Right atrium auricular region (tissue), 2 donors: ENCODE data around the gene CACNA1G. TPM values are rescaled to one million over a fixed set of nuclear protein-coding genes. Genes with fewer than 3 reads are reported as not detected.

Experiments
- DNase-seq: peaks from one replicate; pipeline ENCODE4 v3.0.0-alpha.2; 2019; ENCODE audit warnings: low spot score
- H3K27ac ChIP-seq, 2 donors: fragments of 200-600 bp; sonication (generic); 1 replicate in 1 of 2; 2 replicates in 1 of 2; pipeline ENCODE4 v1.5.1; 2016 to 2019
- H3K27me3 ChIP-seq, 2 donors: fragments of 200-600 bp; sonication (generic); one replicate each; pipeline versions ENCODE4 v1.5.1 to v1.6.0; 2017 to 2019
- H3K36me3 ChIP-seq: fragments of 200-600 bp; sonication (generic); one replicate; pipeline ENCODE4 v1.5.1; 2016
- H3K4me1 ChIP-seq, 2 donors: fragments of 200-600 bp; sonication (generic); one replicate each; pipeline versions ENCODE4 v1.5.1 to v1.6.0; 2017 to 2019
- H3K4me3 ChIP-seq, 2 donors: fragments of 200-600 bp; sonication (generic); 1 replicate in 1 of 2; 2 replicates in 1 of 2; pipeline ENCODE4 v1.5.1; 2017 to 2019; ENCODE audit warnings: mild to moderate bottlenecking in 1 of 2, moderate library complexity in 1 of 2
- H3K9me3 ChIP-seq, 2 donors: fragments of 200-600 bp; sonication (generic); one replicate each; pipeline ENCODE4 v1.5.1; 2019
- total RNA-seq, 2 donors: library from RNA; depleted of rRNA; stranded (reverse); fragments of >200 nt; gene quantifications; one replicate each; pipeline ENCODE4 v1.1.0, GENCODE V29; 2016
- TF ChIP-seq, protein P1 (sequence below), 2 donors: fragments of 200-600 bp; sonication (generic); IDR thresholded peaks; one replicate each; pipeline ENCODE4 v1.5.1; 2019; ENCODE audit warnings: antibody characterized with exemption in 2 of 2

CACNA1G gene
- total RNA-seq, 2 donors from 2014 or later = 4.3 to 6.2 TPM

DNA sequence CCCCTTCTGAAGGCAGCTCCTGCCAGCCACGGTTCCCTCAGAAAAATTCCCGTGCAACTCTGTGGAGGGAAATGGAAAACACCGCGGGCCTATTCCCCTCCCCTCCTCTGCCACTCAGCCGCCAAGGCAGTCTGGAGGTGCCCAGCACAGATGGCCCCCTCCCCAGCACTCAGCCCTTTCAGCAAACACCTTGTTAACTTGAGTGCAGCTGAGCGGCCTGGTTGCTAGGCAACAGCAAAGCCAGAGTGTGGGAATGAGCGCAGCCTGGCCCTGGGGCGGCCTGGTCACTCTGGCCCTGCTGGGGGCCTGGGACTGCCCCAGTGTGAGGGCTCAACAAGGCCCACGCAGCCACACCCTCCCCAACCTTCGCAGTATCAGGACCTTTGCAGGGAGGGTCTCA is 32.8 kb downstream of the CACNA1G start:
- Histone ChIP-seq H3K36me3 (no peaks in the 10 kb centered on the region), H3K27ac (peak overlapping the region; percentile 36 to 55), H3K4me1 (peaks cover 0 to 50% of the 10 kb centered on the region in 2 donors), H3K9me3 (no peaks in the 10 kb centered on the region), H3K27me3 (no peaks in the 10 kb centered on the region), H3K4me3 (no peak overlapping the region)
- no peak for DNase-seq
- TF ChIP-seq, protein P1, sequence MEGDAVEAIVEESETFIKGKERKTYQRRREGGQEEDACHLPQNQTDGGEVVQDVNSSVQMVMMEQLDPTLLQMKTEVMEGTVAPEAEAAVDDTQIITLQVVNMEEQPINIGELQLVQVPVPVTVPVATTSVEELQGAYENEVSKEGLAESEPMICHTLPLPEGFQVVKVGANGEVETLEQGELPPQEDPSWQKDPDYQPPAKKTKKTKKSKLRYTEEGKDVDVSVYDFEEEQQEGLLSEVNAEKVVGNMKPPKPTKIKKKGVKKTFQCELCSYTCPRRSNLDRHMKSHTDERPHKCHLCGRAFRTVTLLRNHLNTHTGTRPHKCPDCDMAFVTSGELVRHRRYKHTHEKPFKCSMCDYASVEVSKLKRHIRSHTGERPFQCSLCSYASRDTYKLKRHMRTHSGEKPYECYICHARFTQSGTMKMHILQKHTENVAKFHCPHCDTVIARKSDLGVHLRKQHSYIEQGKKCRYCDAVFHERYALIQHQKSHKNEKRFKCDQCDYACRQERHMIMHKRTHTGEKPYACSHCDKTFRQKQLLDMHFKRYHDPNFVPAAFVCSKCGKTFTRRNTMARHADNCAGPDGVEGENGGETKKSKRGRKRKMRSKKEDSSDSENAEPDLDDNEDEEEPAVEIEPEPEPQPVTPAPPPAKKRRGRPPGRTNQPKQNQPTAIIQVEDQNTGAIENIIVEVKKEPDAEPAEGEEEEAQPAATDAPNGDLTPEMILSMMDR (IDR thresholded peaks at IDR 0.05) = no peak

DNA sequence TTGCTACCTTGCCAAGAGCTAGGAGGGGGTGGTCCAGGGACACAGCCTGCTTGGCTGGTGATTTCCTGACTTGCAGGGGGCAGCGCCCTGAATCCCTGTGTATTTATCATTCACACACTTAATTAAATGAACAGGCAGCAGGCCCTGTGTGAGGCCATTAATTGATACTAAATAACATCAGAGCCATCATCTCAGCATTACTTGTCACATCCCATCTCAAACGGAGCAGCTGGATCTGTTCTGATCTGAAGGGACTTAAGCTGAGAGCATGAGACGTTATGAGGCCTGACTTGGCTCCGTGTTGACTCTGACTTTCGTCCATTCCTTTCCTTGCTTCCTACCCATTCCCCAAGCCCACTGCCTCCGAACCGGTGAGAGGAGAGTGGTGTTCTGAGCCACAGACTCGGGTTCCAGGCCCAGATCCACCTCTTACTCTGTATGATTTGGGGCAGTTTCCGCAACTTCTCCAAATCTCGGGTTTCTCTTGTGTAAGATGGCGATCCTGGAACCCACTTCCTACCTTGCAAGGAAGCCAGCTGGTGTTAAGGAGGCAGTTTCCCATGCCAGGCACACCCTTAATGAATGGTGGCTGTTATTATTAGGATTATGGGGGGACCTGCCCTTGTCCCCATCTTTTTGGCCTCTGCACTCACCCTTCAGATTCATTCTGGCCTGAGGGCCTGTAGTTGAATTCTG is 33.8 kb downstream of the CACNA1G start:
- H3K4me1 ChIP-seq = peaks cover 0 to 40% of the 10 kb centered on the region in 2 donors
- no peak for DNase-seq
- H3K27me3 ChIP-seq = no peaks in the 10 kb centered on the region
- no peaks in the 10 kb centered on the region for H3K36me3 ChIP-seq
- H3K9me3 ChIP-seq = no peaks in the 10 kb centered on the region
- H3K4me3 ChIP-seq = no peak overlapping the region
- TF ChIP-seq, protein P1 (IDR thresholded peaks at IDR 0.05) = no peak
- H3K27ac ChIP-seq = no peak overlapping the region

DNA sequence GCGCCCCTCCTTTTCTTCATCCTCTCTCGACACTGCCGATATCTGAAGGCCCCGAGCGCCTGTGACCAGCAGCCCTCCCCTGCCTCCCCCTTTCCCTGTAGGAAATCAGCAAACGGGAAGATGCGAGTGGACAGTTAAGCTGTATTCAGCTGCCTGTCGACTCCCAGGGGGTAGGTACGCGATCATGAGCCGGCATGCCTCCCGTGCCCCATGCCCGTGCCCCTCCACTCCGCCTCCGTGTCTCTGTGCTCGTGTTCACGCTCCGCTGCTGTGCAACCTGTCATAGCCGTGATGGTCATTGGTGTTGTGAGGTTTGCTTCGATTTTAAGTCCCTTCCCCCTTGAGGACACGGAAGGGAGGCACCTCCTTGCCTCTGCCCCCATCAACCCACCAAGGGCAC is 34.4 kb downstream of the CACNA1G start:
- peaks cover 0 to 34% of the 10 kb centered on the region in 2 donors for H3K4me1 ChIP-seq
- H3K9me3 ChIP-seq = no peaks in the 10 kb centered on the region
- TF ChIP-seq, protein P1 (IDR thresholded peaks at IDR 0.05) = no peak
- H3K27ac ChIP-seq = no peak overlapping the region
- H3K36me3 ChIP-seq = no peaks in the 10 kb centered on the region
- DNase-seq = no peak
- no peaks in the 10 kb centered on the region for H3K27me3 ChIP-seq
- H3K4me3 ChIP-seq = no peak overlapping the region

DNA sequence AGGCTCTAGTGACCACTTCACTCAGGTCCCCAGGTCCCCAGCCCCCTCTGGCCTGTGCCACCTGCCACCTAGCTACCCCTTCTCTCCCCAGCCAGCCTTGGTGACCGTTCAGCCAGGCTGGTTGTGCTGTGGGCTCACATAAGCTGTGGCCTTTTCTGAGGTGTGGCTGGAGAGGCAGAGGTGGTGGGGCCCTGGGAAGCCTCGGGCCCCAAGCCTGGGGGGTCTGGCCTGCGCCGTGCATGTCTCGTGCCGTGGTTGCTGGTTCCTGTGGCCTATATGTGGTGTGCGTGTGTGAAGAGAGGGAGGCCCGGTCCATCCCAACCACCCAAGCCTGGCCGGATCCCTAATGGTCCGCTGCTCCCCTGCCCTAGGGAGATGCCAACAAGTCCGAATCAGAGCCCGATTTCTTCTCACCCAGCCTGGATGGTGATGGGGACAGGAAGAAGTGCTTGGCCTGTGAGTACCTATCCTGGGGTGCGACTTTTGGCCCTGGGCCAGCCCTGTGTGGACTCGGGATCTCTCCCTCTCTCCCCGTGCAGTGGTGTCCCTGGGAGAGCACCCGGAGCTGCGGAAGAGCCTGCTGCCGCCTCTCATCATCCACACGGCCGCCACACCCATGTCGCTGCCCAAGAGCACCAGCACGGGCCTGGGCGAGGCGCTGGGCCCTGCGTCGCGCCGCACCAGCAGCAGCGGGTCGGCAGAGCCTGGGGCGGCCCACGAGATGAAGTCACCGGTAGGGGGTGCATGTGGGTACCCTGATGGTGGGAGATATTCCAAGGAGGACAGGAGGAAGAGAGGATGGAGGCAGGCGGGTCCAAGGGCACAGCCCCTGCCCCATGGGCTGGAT is 35.9 kb downstream of the CACNA1G start:
- peak overlapping the region in 1 of 2 donors; percentile 45 for H3K27ac ChIP-seq
- DNase-seq = no peak
- H3K27me3 ChIP-seq = no peaks in the 10 kb centered on the region
- TF ChIP-seq, protein P1 (IDR thresholded peaks at IDR 0.05) = peak; percentile 30 to 47
- peaks cover 0 to 19% of the 10 kb centered on the region in 2 donors for H3K4me1 ChIP-seq
- no peak overlapping the region for H3K4me3 ChIP-seq
- H3K36me3 ChIP-seq = no peaks in the 10 kb centered on the region
- no peaks in the 10 kb centered on the region for H3K9me3 ChIP-seq

DNA sequence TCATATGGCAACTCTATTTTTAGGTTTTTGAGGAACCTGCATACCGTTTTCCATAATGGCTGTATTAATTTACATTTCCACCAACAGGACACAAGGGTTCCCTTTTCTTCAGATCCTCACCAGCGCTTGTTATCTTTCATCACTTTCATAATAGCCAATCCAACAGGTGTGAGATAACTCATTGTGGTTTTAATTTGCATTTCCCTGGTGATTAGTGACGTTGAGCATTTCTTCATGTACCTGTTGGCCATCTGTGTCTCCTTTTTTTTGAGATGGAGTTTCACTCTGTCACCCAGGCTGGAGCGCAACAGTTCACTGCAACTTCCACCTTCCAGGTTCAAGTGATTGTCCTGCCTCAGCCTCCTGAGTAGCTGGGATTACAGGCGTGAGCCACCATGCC is 38.0 kb downstream of the CACNA1G start:
- DNase-seq = no peak
- no peaks in the 10 kb centered on the region for H3K9me3 ChIP-seq
- no peaks in the 10 kb centered on the region for H3K27me3 ChIP-seq
- H3K4me1 ChIP-seq = peaks cover 0 to 21% of the 10 kb centered on the region in 2 donors
- no peak overlapping the region for H3K27ac ChIP-seq
- H3K4me3 ChIP-seq = no peak overlapping the region
- TF ChIP-seq, protein P1 (IDR thresholded peaks at IDR 0.05) = no peak
- H3K36me3 ChIP-seq = no peaks in the 10 kb centered on the region
